K562 (cell line): ENCODE data around the gene C5orf22. TPM values are rescaled to one million over a fixed set of nuclear protein-coding genes. Genes with fewer than 3 reads are reported as not detected.

Source experiments
- ATAC-seq: fragments of 200-7000 bp; cut with Tn5 transposase; 3 replicates; pipeline ENCODE4 v1.9.1; 2020; ENCODE audit warnings: moderate library complexity
- BruUV-seq: library from RNA; stranded (reverse); fragments of 400-500 nt; replicated peaks from 2 replicates; lab custom pipeline; 2021; lab: Mats Ljungman, UMichigan
- CTCF ChIA-PET: fragments of 300-600 bp; formaldehyde crosslinking; extraction: SDS; loops from one replicate; lab custom pipeline; 2021; ENCODE audit warnings: low intra/inter-chr PET ratio; lab: Yijun Ruan, JAX
- POLR2A ChIA-PET: fragments of 300-600, 350-650 bp; sonication (Branson Sonifier 250); formaldehyde crosslinking; extraction: SDS; loops from one replicate; lab custom pipeline; 2021; ENCODE audit warnings: antibody characterized with exemption, inconsistent platforms; lab: Yijun Ruan, JAX
- DNase-seq, 4 experiments: peaks; one replicate each; pipeline versions ENCODE4 v3.0.0 to v3.0.0-alpha.2; 2011 to 2018; ENCODE audit warnings: low spot score in 3 of 4, mixed read lengths in 3 of 4; ENCODE audit errors: extremely low read depth in 1 of 4
- FAIRE-seq: peaks from 2 replicates; lab custom pipeline; 2011; peaks lifted over from hg19 to GRCh38; lab: Jason Lieb, UNC
- H2AFZ ChIP-seq: 2 replicates; pipeline ENCODE4 v1.6.0; 2011; ENCODE audit warnings: low read depth, low read length, control low read depth, inconsistent platforms
- H3K27ac ChIP-seq: fragments of 200-600 bp; 3 replicates; pipeline ENCODE4 v1.8.0; 2011; ENCODE audit warnings: low read depth, mild to moderate bottlenecking, control low read depth, inconsistent platforms, low read length, moderate library complexity, mixed read lengths; ENCODE audit errors: extremely low read depth
- H3K27me3 ChIP-seq, 2 experiments: fragments of 300-600 bp in 1 of 2; 2 replicates in 1 of 2; 3 replicates in 1 of 2; pipeline versions ENCODE4 v1.6.0 to v1.8.0; 2011; ENCODE audit warnings: inconsistent platforms in 2 of 2, low read length in 2 of 2, mild to moderate bottlenecking in 1 of 2, mixed read lengths in 1 of 2, moderate library complexity in 1 of 2; ENCODE audit not compliant: control insufficient read depth in 2 of 2, insufficient read depth in 2 of 2
- H3K36me3 ChIP-seq: fragments of 300-600 bp; 3 replicates; pipeline ENCODE4 v1.8.0; 2011; ENCODE audit warnings: mild to moderate bottlenecking, low read length, inconsistent platforms; ENCODE audit not compliant: control insufficient read depth, insufficient read depth
- H3K4me1 ChIP-seq, 2 experiments: fragments of 200-600 bp in 1 of 2; replicated peaks in 1 of 2; 2 replicates in 1 of 2; 3 replicates in 1 of 2; pipeline versions ENCODE4 v1.5.1 to v1.8.0; 2011; ENCODE audit warnings: inconsistent platforms in 2 of 2, low read length in 2 of 2, mild to moderate bottlenecking in 1 of 2, mixed read lengths in 1 of 2, moderate library complexity in 1 of 2; ENCODE audit not compliant: control insufficient read depth in 2 of 2, insufficient read depth in 2 of 2
- H3K4me2 ChIP-seq: 2 replicates; pipeline ENCODE4 v1.6.1; 2011; ENCODE audit warnings: low read length, control low read depth, inconsistent platforms, mixed read lengths; ENCODE audit not compliant: insufficient read depth
- H3K4me3 ChIP-seq: fragments of 200-600 bp; sonication (generic), shearing (Covaris generic); 2 replicates; pipeline ENCODE4 v1.5.1; 2016; ENCODE audit warnings: control low read depth, inconsistent platforms
- H3K79me2 ChIP-seq: fragments of 200-600 bp; 3 replicates; pipeline ENCODE4 v1.8.0; 2011; ENCODE audit warnings: low read length, inconsistent platforms; ENCODE audit not compliant: control insufficient read depth, insufficient read depth
- H3K9ac ChIP-seq, 2 experiments: 2 replicates each; pipeline versions ENCODE4 v1.6.0 to v1.6.1; 2011; ENCODE audit warnings: low read depth in 2 of 2, low read length in 2 of 2, control low read depth in 1 of 2, inconsistent platforms in 1 of 2, mild to moderate bottlenecking in 1 of 2, mixed read lengths in 1 of 2; ENCODE audit not compliant: insufficient read depth in 1 of 2
- H3K9me1 ChIP-seq: one replicate; pipeline ENCODE4 v1.6.0; 2011; ENCODE audit warnings: inconsistent platforms, mild to moderate bottlenecking, low read length, moderate library complexity; ENCODE audit not compliant: control insufficient read depth, insufficient read depth
- H3K9me3 ChIP-seq: replicated peaks from 2 replicates; pipeline ENCODE4 v1.5.1; 2011; ENCODE audit warnings: low read depth, low read length, inconsistent platforms; ENCODE audit not compliant: control insufficient read depth, insufficient read depth
- H4K20me1 ChIP-seq: replicated peaks from 2 replicates; pipeline ENCODE4 v1.6.1; 2011; ENCODE audit warnings: low read length, inconsistent platforms, mixed read lengths; ENCODE audit not compliant: control insufficient read depth, insufficient read depth
- EGR1 ChIP-seq: fragments of 450-650 bp; conservative IDR thresholded peaks from 2 replicates; pipeline ENCODE4 v1.6.1; 2017; ENCODE audit warnings: mild to moderate bottlenecking
- ETV1 ChIP-seq: fragments of 450-650 bp; conservative IDR thresholded peaks from 2 replicates; pipeline ENCODE4 v1.6.1; 2016; ENCODE audit warnings: missing genetic modification characterization, control low read depth, low read depth, missing compliant biosample characterization
- NFATC3 ChIP-seq: fragments of 450-650 bp; IDR thresholded peaks from 2 replicates; pipeline ENCODE4 v1.6.1; 2017; ENCODE audit warnings: mild to moderate bottlenecking
- POLR2A ChIP-seq: fragments of 450-650 bp; conservative IDR thresholded peaks from 2 replicates; pipeline ENCODE4 v1.6.1; 2016
- SUPT5H ChIP-seq: fragments of 450-650 bp; IDR thresholded peaks from 2 replicates; pipeline ENCODE4 v1.6.1; 2016
- YBX1 ChIP-seq: fragments of 450-650 bp; IDR thresholded peaks from 2 replicates; pipeline ENCODE4 v1.7.1; 2016; ENCODE audit warnings: mild to moderate bottlenecking
- WGBS: fragments of 100-300 bp; shearing (Covaris generic); methylation state at CpG from one replicate; pipeline ENCODE4 v1.1.6; 2016; ENCODE audit warnings: low coverage, mixed read lengths; ENCODE audit not compliant: insufficient coverage; ENCODE audit errors: missing lambda C conversion rate; 5-methylcytosine and 5-hydroxymethylcytosine counted together
- in situ Hi-C: fragments of 300-500 bp; cut with MboI; formaldehyde crosslinking; loops from 4 replicates; pipeline ENCODE4 v1.15.0; 2018; ENCODE audit warnings: inconsistent platforms, mixed read lengths
- intact Hi-C: fragments of 100-400 bp; cut with micrococcal nuclease; formaldehyde crosslinking; loops from 2 replicates; pipeline ENCODE4 v1.14.2; 2022
- polyA plus RNA-seq, 8 experiments: library from polyadenylated mRNA; depleted of rRNA in 4 of 8; stranded (reverse) in 5 of 8; unstranded in 3 of 8; fragments of >200 nt; fragmentation: Nextera tagmentation in 2 of 8; fragmentation: Illumina TruSeq in 1 of 8; extraction: Ambion mirVana in 2 of 8; extraction: Trizol in 1 of 8; gene quantifications; 2 replicates each; pipeline versions ENCODE4 v1.2.1 to v1.2.3, GENCODE V29; 2011 to 2014; ENCODE audit warnings: inconsistent platforms in 1 of 8, missing spikeins in 1 of 8
- total RNA-seq, 7 experiments: library from RNA; depleted of rRNA in 6 of 7; stranded (reverse); fragments of >200 nt in 6 of 7; fragmentation: Illumina TruSeq in 2 of 7; extraction: Trizol in 2 of 7; gene quantifications; 2 replicates each; pipeline versions ENCODE4 v1.2.1 to v1.2.3, GENCODE V29; 2011 to 2021; ENCODE audit warnings: low replicate concordance in 1 of 7
- TF ChIP-seq, protein P1 (sequence below): IDR thresholded peaks from 2 replicates; pipeline ENCODE4 v1.6.1; 2016; ENCODE audit warnings: missing genetic modification characterization, missing compliant biosample characterization
- TF ChIP-seq, protein P2 (sequence below): sonication (generic); formaldehyde crosslinking; IDR thresholded peaks from 2 replicates; pipeline ENCODE4 v1.8.0; 2023; ENCODE audit warnings: mild to moderate bottlenecking, missing genetic modification reagents

Gene C5orf22
- total and polyA plus RNA-seq, 9 of the 15 experiments (the other 6 are each of a cell fraction or from before 2014, with no cell fraction given) = 22.7 to 56.7 (median 39.3) TPM

DNA sequence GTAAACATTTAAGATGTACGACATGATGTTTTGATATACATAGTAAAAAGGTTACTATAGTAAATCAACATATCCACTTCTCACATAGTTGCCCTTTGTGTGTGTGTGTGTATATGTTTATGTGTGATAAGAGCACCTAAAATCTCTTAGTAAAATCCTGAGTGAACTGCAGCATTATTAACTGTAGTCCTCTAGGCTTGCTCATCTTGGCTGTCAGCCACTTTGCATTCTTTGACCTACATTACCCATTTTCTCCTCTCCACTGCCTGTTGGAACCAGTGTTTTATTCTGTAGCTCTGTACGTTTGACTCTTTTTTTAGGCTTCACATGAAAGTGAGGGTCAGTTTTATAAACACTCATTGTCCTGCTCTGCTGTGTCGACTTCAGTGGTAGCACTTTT, 24.4 kb downstream of the C5orf22 start:
- ChIA-PET CTCF (no interaction called here), POLR2A (no interaction called here)
- H3K4me2 ChIP-seq = no peak overlapping the region
- H3K9me3 ChIP-seq = no peaks in the 10 kb centered on the region
- no peaks in the 10 kb centered on the region for H4K20me1 ChIP-seq
- no peaks in the 10 kb centered on the region for H3K79me2 ChIP-seq
- ATAC-seq = no peak
- H3K9me1 ChIP-seq = no peaks in the 10 kb centered on the region
- no peak overlapping the region for H3K9ac ChIP-seq
- H3K27ac ChIP-seq = no peak overlapping the region
- in situ Hi-C loops = no loop called here
- H3K27me3 ChIP-seq = no peaks in the 10 kb centered on the region
- intact Hi-C loops = no loop called here
- no peak for DNase-seq
- peaks cover 46% of the 10 kb centered on the region; the same call in 2 of the 3 replicates for H3K36me3 ChIP-seq
- H3K4me3 ChIP-seq = no peak overlapping the region
- no peak for FAIRE-seq
- WGBS = 75% methylated on average over 3 of the region's 3 CpGs
- BruUV-seq = no TSS peak
- H3K4me1 ChIP-seq = no peaks in the 10 kb centered on the region
- H2AFZ ChIP-seq = no peak overlapping the region
- TF ChIP-seq, protein P1, sequence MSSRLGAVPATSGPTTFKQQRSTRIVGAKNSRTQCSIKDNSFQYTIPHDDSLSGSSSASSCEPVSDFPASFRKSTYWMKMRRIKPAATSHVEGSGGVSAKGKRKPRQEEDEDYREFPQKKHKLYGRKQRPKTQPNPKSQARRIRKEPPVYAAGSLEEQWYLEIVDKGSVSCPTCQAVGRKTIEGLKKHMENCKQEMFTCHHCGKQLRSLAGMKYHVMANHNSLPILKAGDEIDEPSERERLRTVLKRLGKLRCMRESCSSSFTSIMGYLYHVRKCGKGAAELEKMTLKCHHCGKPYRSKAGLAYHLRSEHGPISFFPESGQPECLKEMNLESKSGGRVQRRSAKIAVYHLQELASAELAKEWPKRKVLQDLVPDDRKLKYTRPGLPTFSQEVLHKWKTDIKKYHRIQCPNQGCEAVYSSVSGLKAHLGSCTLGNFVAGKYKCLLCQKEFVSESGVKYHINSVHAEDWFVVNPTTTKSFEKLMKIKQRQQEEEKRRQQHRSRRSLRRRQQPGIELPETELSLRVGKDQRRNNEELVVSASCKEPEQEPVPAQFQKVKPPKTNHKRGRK (tag) = no peak
- no peak for TF ChIP-seq ETV1 (tag)
- TF ChIP-seq NFATC3 = no peak
- TF ChIP-seq SUPT5H = no peak
- no peak for TF ChIP-seq EGR1
- no peak for TF ChIP-seq YBX1
- TF ChIP-seq POLR2A = peak; percentile 34; the same call in 1 of the 2 replicates
- TF ChIP-seq, protein P2, sequence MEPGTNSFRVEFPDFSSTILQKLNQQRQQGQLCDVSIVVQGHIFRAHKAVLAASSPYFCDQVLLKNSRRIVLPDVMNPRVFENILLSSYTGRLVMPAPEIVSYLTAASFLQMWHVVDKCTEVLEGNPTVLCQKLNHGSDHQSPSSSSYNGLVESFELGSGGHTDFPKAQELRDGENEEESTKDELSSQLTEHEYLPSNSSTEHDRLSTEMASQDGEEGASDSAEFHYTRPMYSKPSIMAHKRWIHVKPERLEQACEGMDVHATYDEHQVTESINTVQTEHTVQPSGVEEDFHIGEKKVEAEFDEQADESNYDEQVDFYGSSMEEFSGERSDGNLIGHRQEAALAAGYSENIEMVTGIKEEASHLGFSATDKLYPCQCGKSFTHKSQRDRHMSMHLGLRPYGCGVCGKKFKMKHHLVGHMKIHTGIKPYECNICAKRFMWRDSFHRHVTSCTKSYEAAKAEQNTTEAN (CRISPR knock-in tag) = no peak
